Right renal pelvis (tissue), 4 donors: Measurements from ENCODE around the gene DZANK1. TPM values are rescaled to one million over a fixed set of nuclear protein-coding genes. Genes with fewer than 3 reads are reported as not detected.
"Not testable (repeated sequence)": the region's sequence is repeated elsewhere in the genome, so short reads cannot be mapped to it uniquely, and the experiment has no call there.

Experiments used
- DNase-seq, 4 donors: peaks; one replicate each; pipeline ENCODE4 v3.0.0-alpha.2; 2013; ENCODE audit warnings: low read depth in 4 of 4, low spot score in 3 of 4, missing footprints in 1 of 4
- polyA plus RNA-seq, 4 donors: library from polyadenylated mRNA; unstranded; fragments of 120-200 nt; gene quantifications; one replicate each; pipeline ENCODE4 v1.2.1, GENCODE V29; 2013; ENCODE audit not compliant: insufficient read length in 4 of 4

DZANK1 gene
- polyA plus RNA-seq, 4 donors: 5.6 to 7.8 (median 7.2) TPM

DNA sequence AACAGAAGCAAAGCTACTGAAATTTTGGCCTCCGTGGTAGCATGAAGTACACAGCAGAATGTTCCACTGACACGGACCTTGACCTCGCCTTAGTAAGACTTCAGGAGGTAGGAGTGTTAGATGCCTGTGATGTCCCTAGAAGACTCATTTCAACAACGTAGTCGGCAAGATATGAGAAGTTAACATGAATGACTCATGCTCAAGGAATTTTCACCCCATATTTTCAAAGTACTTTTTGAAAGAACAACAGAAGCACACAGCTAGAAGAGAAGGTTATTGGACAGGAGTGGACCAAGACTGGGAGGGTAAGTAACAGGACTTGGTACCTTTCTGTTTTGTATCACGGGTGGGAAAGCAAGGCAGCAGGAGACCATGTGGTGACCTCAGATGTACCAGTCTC is 78.0 kb downstream of the DZANK1 start:
- DNase-seq: no peak

DNA sequence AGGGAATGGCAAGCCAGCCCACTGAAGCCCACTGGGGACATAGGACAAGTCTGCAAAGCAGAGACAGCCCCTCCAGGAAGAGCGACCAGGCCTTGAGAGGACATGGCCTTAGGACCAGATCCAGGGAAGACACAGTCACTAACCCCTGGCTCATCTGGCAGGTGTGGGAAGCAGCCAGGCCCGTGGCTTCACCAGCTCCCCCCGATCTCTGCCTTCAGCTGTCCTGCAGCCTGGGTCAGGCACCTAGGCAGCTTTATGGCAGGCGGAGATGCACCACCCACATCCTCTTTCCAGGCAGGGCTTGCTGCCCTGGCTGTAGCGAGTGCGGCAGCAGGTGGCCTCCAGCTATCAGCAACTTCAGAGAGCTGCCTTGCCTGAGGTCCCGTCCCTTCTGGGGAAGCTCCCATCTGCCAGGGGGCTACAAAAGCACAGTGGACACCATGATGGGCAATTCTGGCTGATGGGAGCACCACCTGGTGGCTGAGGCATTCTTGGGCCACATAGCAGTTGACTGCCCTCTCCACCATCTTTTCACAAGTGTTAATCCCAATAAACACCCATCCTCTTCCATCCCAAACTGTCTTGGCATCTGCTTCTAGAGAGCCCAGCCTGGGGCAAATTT is 85.8 kb downstream of the DZANK1 start:
- no peak for DNase-seq

DNA sequence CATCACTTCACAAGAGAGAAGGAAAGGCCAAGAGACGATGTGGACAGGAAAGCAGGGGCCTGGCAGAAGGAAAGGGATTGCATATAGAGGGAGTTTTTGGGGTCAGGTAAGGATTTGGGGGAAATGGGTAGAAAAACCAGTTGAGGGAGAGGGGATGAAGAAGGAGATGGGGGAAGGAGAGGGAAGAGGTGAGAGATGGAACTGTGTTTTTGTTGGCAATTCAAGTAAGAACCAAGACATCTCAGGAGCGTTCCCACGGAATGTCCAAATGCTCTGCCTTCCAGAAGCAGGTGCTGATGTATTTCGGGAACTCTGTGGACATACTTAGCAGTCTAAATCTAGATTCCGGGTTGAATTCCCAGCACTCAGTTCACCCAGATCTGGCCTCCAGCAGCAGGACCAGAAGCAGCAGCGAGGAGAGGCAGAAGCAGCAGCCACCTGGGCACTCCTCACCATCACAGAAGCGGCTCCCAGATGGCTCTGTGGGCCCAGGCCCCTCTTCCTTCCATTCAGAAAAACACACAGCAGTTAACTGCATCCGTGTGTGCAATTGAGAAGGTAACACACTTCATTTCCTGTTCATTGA is 88.8 kb downstream of the DZANK1 start:
- no peak for DNase-seq

DNA sequence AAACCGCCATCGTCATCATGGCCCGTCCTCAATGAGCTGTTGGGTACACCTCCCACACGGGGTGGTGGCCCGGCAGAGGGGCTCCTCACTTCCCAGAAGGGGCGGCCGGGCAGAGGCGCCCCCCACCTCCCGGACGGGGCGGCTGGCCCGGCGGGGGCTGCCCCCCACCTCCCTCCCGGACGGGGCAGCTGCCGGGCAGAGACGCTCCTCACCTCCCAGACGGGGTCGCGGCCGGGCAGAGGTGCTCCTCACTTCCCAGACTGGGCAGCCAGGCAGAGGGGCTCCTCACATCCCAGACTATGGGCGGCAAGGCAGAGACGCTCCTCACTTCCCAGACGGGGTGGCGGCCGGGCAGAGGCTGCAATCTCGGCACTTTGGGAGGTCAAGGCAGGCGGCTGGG is 91.3 kb downstream of the DZANK1 start:
- DNase-seq: not testable (repeated sequence)

DNA sequence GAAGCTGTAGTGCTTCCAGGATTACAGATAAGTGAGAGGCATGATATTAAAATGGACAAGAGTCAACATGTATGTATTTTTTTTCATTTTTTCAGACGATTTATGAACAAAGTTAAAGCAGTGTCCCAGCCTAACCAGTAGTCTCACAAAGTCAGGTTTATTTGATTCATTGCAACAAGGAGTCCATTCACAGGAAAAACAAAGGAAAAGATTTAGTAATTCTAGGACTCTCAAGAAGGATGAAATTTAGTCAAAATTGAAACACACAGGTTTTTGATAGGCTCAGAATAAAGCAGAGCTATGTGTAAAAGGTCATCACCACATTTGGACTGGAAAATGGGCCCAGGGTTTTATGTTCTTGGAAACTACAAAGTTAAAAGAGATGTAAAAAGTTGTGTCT is 94.5 kb downstream of the DZANK1 start:
- no peak for DNase-seq

DNA sequence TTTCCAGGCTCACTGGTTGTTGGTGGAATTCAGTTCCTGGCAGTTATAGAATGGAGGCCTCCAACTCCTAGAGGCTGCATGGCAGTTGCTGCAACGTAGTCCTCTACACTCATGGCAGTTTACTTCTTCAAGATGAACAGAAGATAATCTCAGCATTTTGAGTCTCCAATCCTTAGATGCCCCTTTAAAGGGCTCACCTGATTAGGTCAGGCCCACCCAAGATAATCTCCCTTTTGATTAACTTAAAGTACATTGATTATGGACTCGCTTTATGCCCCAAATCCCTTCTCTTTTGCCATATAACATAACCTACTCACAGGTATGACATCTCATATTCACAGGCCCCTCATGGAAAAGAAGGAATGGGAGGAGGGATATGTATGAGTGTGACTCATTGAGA is 102.1 kb downstream of the DZANK1 start:
- DNase-seq: no peak

DNA sequence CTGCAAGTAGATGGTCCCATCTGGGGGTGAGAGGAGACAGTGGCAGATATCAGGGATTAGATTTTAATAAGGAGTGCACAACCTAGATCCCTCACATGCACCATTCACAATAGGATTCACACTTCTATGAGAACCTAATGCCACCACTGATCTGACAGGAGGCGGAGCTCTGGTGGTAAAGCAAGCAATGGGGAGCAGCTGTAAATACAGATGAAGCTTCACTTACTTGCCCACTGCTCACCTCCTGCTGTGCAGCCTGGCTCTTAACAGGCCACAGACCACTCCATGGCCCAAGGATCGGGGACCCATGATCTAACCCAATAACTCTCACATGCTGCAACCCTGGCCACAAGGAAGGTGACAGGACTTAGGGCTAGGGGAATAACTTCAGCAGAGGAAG is 103.1 kb downstream of the DZANK1 start:
- DNase-seq: no peak

DNA sequence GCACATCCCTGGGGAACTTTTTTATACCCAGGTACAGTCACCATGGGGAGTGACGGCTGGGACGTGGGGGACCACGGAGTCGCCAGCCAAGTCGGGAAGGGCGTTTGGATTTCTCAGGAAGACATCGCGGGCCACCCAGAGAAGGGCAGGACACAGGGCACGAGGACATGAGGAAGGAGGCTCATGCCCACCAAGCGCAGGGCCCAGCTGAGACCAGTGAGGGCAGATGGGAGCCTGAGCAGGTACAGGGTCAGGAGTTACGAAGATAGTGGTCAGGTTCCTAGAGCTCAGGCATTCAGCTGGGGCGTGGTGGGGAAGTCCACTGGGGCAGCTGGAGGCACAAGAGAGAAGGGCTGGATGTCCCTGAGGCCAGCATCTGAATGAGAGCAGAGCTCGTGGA is 103.9 kb downstream of the DZANK1 start:
- no peak for DNase-seq

DNA sequence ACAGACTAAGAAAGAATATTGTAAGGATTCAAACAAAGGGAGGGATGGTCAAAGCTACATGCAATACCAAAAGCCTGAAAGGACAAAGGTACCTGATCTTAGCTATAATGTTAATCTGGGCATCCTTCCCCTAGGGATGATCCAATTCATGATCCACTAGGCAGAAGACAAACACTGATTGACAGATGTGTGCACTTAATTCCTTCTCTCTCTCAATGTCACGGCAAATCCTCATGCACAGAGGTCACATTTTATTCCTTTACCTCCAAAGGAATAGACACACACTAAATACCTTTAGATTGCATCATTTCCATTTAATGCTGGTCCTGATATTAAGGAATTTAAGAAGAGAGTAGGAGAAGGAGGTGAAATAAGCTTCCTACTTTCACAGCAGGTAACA is 105.2 kb downstream of the DZANK1 start:
- DNase-seq: no peak

DNA sequence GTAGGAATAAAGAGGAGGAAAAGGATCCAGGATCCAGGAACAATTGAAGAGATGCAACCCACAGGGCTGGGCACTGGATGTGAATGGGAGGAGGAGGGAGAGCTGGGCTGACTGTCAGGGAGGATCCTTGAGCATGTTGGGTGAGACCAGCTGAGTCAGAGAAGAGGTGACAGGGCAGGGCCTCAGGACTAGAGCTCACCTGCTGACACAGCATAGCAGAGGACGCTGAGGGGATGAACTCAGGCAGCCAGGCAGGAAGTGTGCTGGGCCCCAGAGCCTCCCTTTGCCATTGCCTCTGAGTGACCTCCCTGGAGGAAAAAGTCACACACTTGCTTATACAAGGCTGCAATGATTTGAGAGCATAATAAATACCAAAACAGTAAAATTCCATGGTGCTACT is 106.2 kb downstream of the DZANK1 start:
- DNase-seq: no peak

DNA sequence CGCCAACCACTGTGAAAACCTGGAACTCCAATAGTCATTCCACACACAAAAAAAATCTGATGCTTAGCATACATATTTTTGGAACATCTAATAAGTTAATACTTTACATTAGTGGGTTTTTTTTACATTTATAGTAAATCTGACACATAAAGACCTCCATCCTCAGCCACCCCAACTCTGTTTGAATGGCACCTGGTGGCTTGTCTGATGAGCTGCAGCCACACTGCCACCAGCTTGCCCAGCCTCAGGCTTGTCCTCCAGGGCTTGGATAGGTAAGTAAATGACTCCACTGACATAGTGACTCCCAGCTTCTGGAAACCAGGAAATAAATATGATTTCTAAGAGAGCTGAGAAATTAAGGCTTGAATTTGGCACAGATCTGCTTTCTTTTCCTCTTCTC is 107.0 kb downstream of the DZANK1 start:
- no peak for DNase-seq

DNA sequence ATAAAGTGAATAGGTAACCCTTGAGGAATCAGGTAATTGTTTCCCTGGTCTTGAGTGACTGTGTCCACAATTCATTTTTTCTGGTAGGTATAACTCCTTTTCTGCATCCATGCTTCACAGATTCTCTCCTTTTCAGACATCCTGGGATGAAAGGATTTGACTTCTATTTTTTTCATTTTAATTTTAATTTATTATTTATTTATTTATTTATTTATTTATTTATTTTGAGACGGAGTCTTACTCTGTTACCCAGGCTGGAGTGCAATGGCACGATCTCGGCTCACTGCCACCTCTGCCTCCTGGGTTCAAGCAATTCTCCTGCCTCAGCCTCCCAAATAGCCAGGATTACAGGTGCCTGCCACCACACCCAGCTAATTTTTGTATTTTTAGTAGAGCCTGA is 117.1 kb downstream of the DZANK1 start:
- not testable (repeated sequence) for DNase-seq

Other genes with a start within 250 kb of the DZANK1 start
- gene ZNF133, start 178.5 kb downstream of the DZANK1 start, polyA plus RNA-seq: 10 to 100 TPM; 25.1 to 27.7 (median 26.3) TPM
- gene POLR3F, start 360 bp upstream of the DZANK1 start, polyA plus RNA-seq: 10 to 100 TPM; 16.2 to 20.2 (median 19.0) TPM
- gene RBBP9, start 30.2 kb upstream of the DZANK1 start, polyA plus RNA-seq: 10 to 100 TPM; 28.1 to 39.7 (median 35.7) TPM
- gene SEC23B, start 40.9 kb upstream of the DZANK1 start, polyA plus RNA-seq: 10 to 100 TPM; 61.9 to 66.3 (median 65.2) TPM
- 10 to 100 TPM; 89.3 to 98.9 (median 93.2) TPM for gene SMIM26, start 100.4 kb upstream of the DZANK1 start, polyA plus RNA-seq
- 10 to 100 TPM; 25.9 to 32.7 (median 31.9) TPM for gene DTD1, start 121.0 kb upstream of the DZANK1 start, polyA plus RNA-seq